Gastrocnemius medialis (tissue), 4 donors: ENCODE data around the gene NDUFB10. TPM values are rescaled to one million over a fixed set of nuclear protein-coding genes. Genes with fewer than 3 reads are reported as not detected.

Experiments
- ATAC-seq, 2 donors: fragments of 150-250 bp; one replicate each; pipeline ENCODE4 v1.9.1; 2016
- DNase-seq, 2 donors: peaks; one replicate each; pipeline ENCODE4 v3.0.0-alpha.2; 2019
- H3K27ac ChIP-seq, 4 donors: fragments of 200-600 bp; sonication (generic); 1 replicate in 1 of 4; 2 replicates in 3 of 4; pipeline ENCODE4 v1.5.1; 2016 to 2018; ENCODE audit warnings: mild to moderate bottlenecking in 2 of 4, moderate library complexity in 1 of 4
- H3K27me3 ChIP-seq, 3 donors: fragments of 200-600 bp; sonication (generic) in 2 of 3; 1 replicate in 1 of 3; 2 replicates in 2 of 3; pipeline versions ENCODE4 v1.5.1 to v1.6.0; 2016 to 2019; ENCODE audit warnings: mild to moderate bottlenecking in 1 of 3, moderate library complexity in 1 of 3
- H3K36me3 ChIP-seq, 2 donors: fragments of 200-600 bp; sonication (generic) in 1 of 2; one replicate each; pipeline ENCODE4 v1.5.1; 2017 to 2018
- H3K4me1 ChIP-seq, 2 donors: fragments of 200-600 bp; sonication (generic) in 1 of 2; one replicate each; pipeline ENCODE4 v1.5.1; 2016 to 2017; ENCODE audit warnings: mild to moderate bottlenecking in 2 of 2
- H3K4me3 ChIP-seq, 4 donors: fragments of 200-600 bp; sonication (generic) in 3 of 4; 1 replicate in 1 of 4; 2 replicates in 3 of 4; pipeline ENCODE4 v1.5.1; 2016 to 2019; ENCODE audit warnings: mild to moderate bottlenecking in 2 of 4
- H3K9me3 ChIP-seq, 3 donors: fragments of 200-600 bp; sonication (generic) in 2 of 3; 1 replicate in 1 of 3; 2 replicates in 2 of 3; pipeline ENCODE4 v1.5.1; 2016 to 2019
- CTCF ChIP-seq, 5 experiments: fragments of 450-650 bp in 3 of 5; fragments of 200-600 bp in 2 of 5; sonication (generic) in 2 of 5; IDR thresholded peaks in 4 of 5; conservative IDR thresholded peaks in 1 of 5; 1 replicate in 4 of 5; 2 replicates in 1 of 5; pipeline ENCODE4 v1.5.1; 2016 to 2019; ENCODE audit warnings: antibody characterized with exemption in 5 of 5, mild to moderate bottlenecking in 3 of 5, moderate library complexity in 3 of 5
- POLR2A ChIP-seq, 2 donors: fragments of 450-650 bp; IDR thresholded peaks; one replicate each; pipeline ENCODE4 v1.6.1; 2017; ENCODE audit warnings: antibody characterized with exemption in 2 of 2, mild to moderate bottlenecking in 2 of 2, moderate library complexity in 2 of 2
- in situ Hi-C, 4 donors: fragments of 200-750 bp; cut with MboI; loops; one replicate each; pipeline versions ENCODE4 v1.15.0 to v1.8.0; 2017; ENCODE audit warnings: low sequenced_read_pairs in 4 of 4
- intact Hi-C: fragments of 100-400 bp; cut with DNase I; formaldehyde crosslinking; loops from one replicate; pipeline ENCODE4 v1.15.1; 2023; ENCODE audit warnings: low total_unique reads
- total RNA-seq, 4 donors: library from RNA; depleted of rRNA; stranded (reverse); fragments of >200 nt; gene quantifications; one replicate each; pipeline versions ENCODE4 v1.1.0 to v1.2.3, GENCODE V29; 2016

The NDUFB10 gene
- total RNA-seq, 4 donors from 2014 or later: 530 to 1,014 (median 743) TPM

GRCh38 chr16:1916640-1916990 is 42.7 kb upstream of the NDUFB10 start:
- DNase-seq: no peak
- intact Hi-C loops: no loop called here
- H3K27me3 ChIP-seq: peaks cover 52 to 60% (median 59%) of the 10 kb centered on the region in 3 donors
- no peak overlapping the region for H3K27ac ChIP-seq
- no peak overlapping the region for H3K4me3 ChIP-seq
- in situ Hi-C loops: no loop called here
- TF ChIP-seq POLR2A (IDR thresholded peaks at IDR 0.05) (no peak), CTCF (IDR thresholded peaks at IDR 0.05 in 4 of 5, conservative IDR thresholded peaks at IDR 0.05 in 1 of 5) (no peak)
- no peaks in the 10 kb centered on the region for H3K36me3 ChIP-seq
- no peaks in the 10 kb centered on the region for H3K4me1 ChIP-seq
- no peak for ATAC-seq
- H3K9me3 ChIP-seq: no peaks in the 10 kb centered on the region

GRCh38 chr16:1917056-1917664 is 42.2 kb upstream of the NDUFB10 start:
- no peak overlapping the region for H3K4me3 ChIP-seq
- intact Hi-C loops: no loop called here
- no peak for ATAC-seq
- in situ Hi-C loops: no loop called here
- peaks cover 58 to 65% (median 64%) of the 10 kb centered on the region in 3 donors for H3K27me3 ChIP-seq
- H3K9me3 ChIP-seq: no peaks in the 10 kb centered on the region
- no peaks in the 10 kb centered on the region for H3K36me3 ChIP-seq
- no peak for DNase-seq
- no peaks in the 10 kb centered on the region for H3K4me1 ChIP-seq
- TF ChIP-seq POLR2A (IDR thresholded peaks at IDR 0.05): no peak
- TF ChIP-seq CTCF (IDR thresholded peaks at IDR 0.05 in 4 of 5, conservative IDR thresholded peaks at IDR 0.05 in 1 of 5): no peak
- H3K27ac ChIP-seq: no peak overlapping the region

- TF ChIP-seq CTCF (IDR thresholded peaks at IDR 0.05 in 4 of 5, conservative IDR thresholded peaks at IDR 0.05 in 1 of 5): no peak
- no peak for TF ChIP-seq POLR2A (IDR thresholded peaks at IDR 0.05)
- in situ Hi-C loops: no loop called here
- ATAC-seq (no peak), DNase-seq (no peak)
- peaks cover 64 to 72% (median 68%) of the 10 kb centered on the region in 3 donors for H3K27me3 ChIP-seq
- no peaks in the 10 kb centered on the region for H3K36me3 ChIP-seq
- no peaks in the 10 kb centered on the region for H3K4me1 ChIP-seq
- intact Hi-C loops: no loop called here
- no peak overlapping the region for H3K27ac ChIP-seq
- no peak overlapping the region for H3K4me3 ChIP-seq
- no peaks in the 10 kb centered on the region for H3K9me3 ChIP-seq
These were observed 41.5 kb upstream of the NDUFB10 start for GRCh38 chr16:1917665-1918350.

- no peak for DNase-seq
- in situ Hi-C loops: no loop called here
- Histone ChIP-seq H3K27ac (no peak within 1 kb of the TSS), H3K36me3 (no peaks in the 10 kb centered on the region), H3K27me3 (peaks cover 73 to 80% (median 77%) of the 10 kb centered on the region in 3 donors), H3K4me1 (no peaks in the 10 kb centered on the region), H3K4me3 (no peak within 1 kb of the TSS), H3K9me3 (no peaks in the 10 kb centered on the region)
- no peak for ATAC-seq
- no peak for TF ChIP-seq CTCF (IDR thresholded peaks at IDR 0.05 in 4 of 5, conservative IDR thresholded peaks at IDR 0.05 in 1 of 5)
- intact Hi-C loops: no loop called here
These were observed 40.7 kb upstream of the NDUFB10 start, which contains the start of gene HS3ST6 for GRCh38 chr16:1918351-1919326. TSS of gene HS3ST6 (minus strand) at chr16:1918415. CDS start at chr16:1918323, 92 bp downstream.
